ENCODE measurements around the gene SLC2A5. TPM values are rescaled to one million over a fixed set of nuclear protein-coding genes. Genes with fewer than 3 reads are reported as not detected.
A peak's percentile ranks its signal among the peaks of the same experiment; 100 is the strongest.

SLC2A5 gene
- polyA plus RNA-seq, 2 donors = 3.5 to 3.6 TPM

GRCh38 chr1:9093581-9093980, 24.1 kb upstream of the SLC2A5 start:
- H3K4me3 ChIP-seq (ENCODE audit: low read depth in 1 of 2, low read length in 2 of 2) = no peak overlapping the region
- no peaks in the 10 kb centered on the region for H3K36me3 ChIP-seq (ENCODE audit: control insufficient read depth in 2 of 2, insufficient read depth in 2 of 2, low read length in 1 of 2)
- H3K4me1 ChIP-seq (ENCODE audit: control insufficient read depth in 2 of 2, insufficient read depth in 2 of 2, low read length in 1 of 2) = no peaks in the 10 kb centered on the region
- no peaks in the 10 kb centered on the region for H3K9me3 ChIP-seq (ENCODE audit: control insufficient read depth in 2 of 2, insufficient read depth in 1 of 2, low read depth in 1 of 2, low read length in 1 of 2)
- WGBS, 2 donors = 35 to 57% methylated on average over 6 of the region's 6 CpGs
- no peaks in the 10 kb centered on the region for H3K27me3 ChIP-seq (ENCODE audit: control insufficient read depth in 1 of 2, insufficient read depth in 2 of 2, low read length in 2 of 2)
- H3K27ac ChIP-seq (ENCODE audit: low read depth in 2 of 2, low read length in 1 of 2) = peak overlapping the region in 1 of 2 donors; percentile 4

DNA sequence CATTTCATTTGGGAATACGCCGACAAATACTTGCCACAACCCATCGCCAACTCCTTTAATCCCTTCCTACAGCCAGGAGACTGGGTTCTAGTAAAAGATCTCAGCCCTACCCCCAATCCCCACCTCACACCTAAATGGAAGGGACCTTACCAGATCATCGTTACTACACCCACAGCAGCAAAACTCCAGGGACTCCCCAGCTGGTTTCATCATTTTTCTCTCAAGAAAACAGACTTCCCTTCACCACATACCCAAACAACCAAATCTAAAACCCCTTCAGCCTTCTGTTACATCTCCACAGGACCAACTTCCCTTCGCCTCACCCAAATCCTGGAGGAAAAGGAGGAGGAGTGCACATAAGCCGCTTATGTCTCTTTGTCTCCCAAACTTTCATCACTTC, 23.7 kb upstream of the SLC2A5 start:
- no peak overlapping the region for H3K4me3 ChIP-seq (ENCODE audit: low read depth in 1 of 2, low read length in 2 of 2)
- no peaks in the 10 kb centered on the region for H3K4me1 ChIP-seq (ENCODE audit: control insufficient read depth in 2 of 2, insufficient read depth in 2 of 2, low read length in 1 of 2)
- H3K27ac ChIP-seq (ENCODE audit: low read depth in 2 of 2, low read length in 1 of 2) = no peak overlapping the region
- WGBS, 2 donors = 75 to 92% methylated on average over 6 of the region's 6 CpGs
- no peaks in the 10 kb centered on the region for H3K27me3 ChIP-seq (ENCODE audit: control insufficient read depth in 1 of 2, insufficient read depth in 2 of 2, low read length in 2 of 2)
- no peaks in the 10 kb centered on the region for H3K9me3 ChIP-seq (ENCODE audit: control insufficient read depth in 2 of 2, insufficient read depth in 1 of 2, low read depth in 1 of 2, low read length in 1 of 2)
- H3K36me3 ChIP-seq (ENCODE audit: control insufficient read depth in 2 of 2, insufficient read depth in 2 of 2, low read length in 1 of 2) = no peaks in the 10 kb centered on the region

DNA sequence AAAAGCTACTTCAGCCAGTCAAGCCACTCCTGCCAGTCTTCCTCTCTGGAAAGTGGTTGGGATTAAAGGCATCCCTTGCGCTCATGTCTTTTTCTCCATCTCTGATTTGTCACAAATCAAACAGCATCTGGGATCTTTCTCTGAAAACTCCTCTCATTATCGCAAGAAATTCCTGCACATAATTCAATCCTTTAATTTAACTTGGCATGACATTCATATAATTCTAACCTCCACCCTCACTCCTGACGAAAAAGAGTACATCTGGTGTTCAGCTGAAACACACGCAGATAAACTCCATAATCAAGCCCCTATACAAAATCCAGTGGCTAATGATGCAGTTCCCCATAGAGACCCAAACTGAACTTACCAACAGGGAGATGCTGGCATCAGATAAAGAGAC, 19.4 kb upstream of the SLC2A5 start:
- no peaks in the 10 kb centered on the region for H3K27me3 ChIP-seq (ENCODE audit: control insufficient read depth in 1 of 2, insufficient read depth in 2 of 2, low read length in 2 of 2)

DNA sequence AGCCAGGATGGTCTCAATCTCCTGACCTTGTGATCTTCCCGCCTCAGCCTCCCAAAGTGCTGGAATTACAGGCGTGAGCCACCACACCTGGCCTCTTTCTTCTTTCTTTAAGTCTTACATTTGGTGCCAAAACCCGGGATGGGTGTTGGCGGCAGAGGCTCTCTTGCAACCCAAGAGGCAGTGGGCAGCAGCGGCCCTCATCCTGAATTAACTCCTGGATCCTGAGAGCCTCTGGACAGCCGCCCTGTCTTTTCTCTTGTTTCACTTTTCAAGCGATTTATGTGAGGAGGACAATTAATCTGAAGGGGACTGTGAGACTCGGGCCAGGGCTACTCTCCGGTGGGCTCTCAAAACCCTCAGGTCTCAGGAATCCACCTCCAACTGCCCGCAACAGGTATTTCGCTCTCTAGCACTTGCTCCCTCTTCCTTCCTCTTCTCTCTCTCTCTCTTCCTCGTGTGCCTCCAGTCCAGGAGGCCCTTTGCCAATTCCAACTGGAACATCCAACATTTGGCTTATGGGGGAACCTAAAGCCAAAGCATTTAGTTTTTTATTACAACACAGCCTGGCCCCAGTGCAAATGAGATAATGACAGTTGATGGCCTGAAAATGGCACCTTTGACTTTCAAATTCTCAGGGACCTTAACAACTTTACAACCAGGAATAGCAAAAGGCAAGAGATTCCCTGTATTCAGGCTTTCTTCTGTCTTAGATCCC, 18.1 kb upstream of the SLC2A5 start:
- Histone ChIP-seq H3K27ac (ENCODE audit: low read depth in 2 of 2, low read length in 1 of 2) (no peak overlapping the region), H3K36me3 (ENCODE audit: control insufficient read depth in 2 of 2, insufficient read depth in 2 of 2, low read length in 1 of 2) (no peaks in the 10 kb centered on the region), H3K4me1 (ENCODE audit: control insufficient read depth in 2 of 2, insufficient read depth in 2 of 2, low read length in 1 of 2) (peaks cover 0 to 3% of the 10 kb centered on the region in 2 donors), H3K4me3 (ENCODE audit: low read depth in 1 of 2, low read length in 2 of 2) (no peak overlapping the region), H3K27me3 (ENCODE audit: control insufficient read depth in 1 of 2, insufficient read depth in 2 of 2, low read length in 2 of 2) (no peaks in the 10 kb centered on the region), H3K9me3 (ENCODE audit: control insufficient read depth in 2 of 2, insufficient read depth in 1 of 2, low read depth in 1 of 2, low read length in 1 of 2) (no peaks in the 10 kb centered on the region)
- WGBS, 2 donors = 76 to 85% methylated on average over 12 of the region's 12 CpGs

More for the DNA sequence above, 19.4 kb upstream of the SLC2A5 start:
- H3K36me3 ChIP-seq (ENCODE audit: control insufficient read depth in 2 of 2, insufficient read depth in 2 of 2, low read length in 1 of 2) = no peaks in the 10 kb centered on the region
- no peaks in the 10 kb centered on the region for H3K9me3 ChIP-seq (ENCODE audit: control insufficient read depth in 2 of 2, insufficient read depth in 1 of 2, low read depth in 1 of 2, low read length in 1 of 2)
- H3K27ac ChIP-seq (ENCODE audit: low read depth in 2 of 2, low read length in 1 of 2) = no peak overlapping the region
- 71 to 73% methylated on average over 4 of the region's 4 CpGs for WGBS, 2 donors
- H3K4me3 ChIP-seq (ENCODE audit: low read depth in 1 of 2, low read length in 2 of 2) = no peak overlapping the region
- peaks cover 0 to 3% of the 10 kb centered on the region in 2 donors for H3K4me1 ChIP-seq (ENCODE audit: control insufficient read depth in 2 of 2, insufficient read depth in 2 of 2, low read length in 1 of 2)

DNA sequence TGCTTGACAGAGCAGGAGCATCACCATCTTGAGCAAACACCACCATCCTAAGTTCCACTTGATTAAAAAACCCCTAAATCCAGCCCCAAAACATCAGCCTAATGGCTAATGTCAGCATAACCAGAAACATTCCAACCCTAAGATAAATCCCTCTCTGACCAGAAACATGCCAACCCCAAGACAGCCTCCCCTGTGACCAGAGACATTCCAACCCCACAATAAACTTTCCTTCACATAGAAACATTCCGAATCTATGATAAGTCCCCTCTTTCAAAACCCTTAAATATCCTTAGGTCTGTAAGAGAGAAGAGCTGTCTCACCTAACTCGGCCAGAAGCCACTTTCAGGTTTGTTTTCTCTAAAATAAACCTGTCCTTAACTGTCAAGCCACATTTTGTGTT, 17.4 kb upstream of the SLC2A5 start:
- H3K27me3 ChIP-seq (ENCODE audit: control insufficient read depth in 1 of 2, insufficient read depth in 2 of 2, low read length in 2 of 2) = no peaks in the 10 kb centered on the region
- WGBS, 2 donors = 51 to 88% methylated on average over 2 of the region's 2 CpGs
- H3K9me3 ChIP-seq (ENCODE audit: control insufficient read depth in 2 of 2, insufficient read depth in 1 of 2, low read depth in 1 of 2, low read length in 1 of 2) = no peaks in the 10 kb centered on the region
- peak overlapping the region in 1 of 2 donors; percentile 20 for H3K27ac ChIP-seq (ENCODE audit: low read depth in 2 of 2, low read length in 1 of 2)
- no peak overlapping the region for H3K4me3 ChIP-seq (ENCODE audit: low read depth in 1 of 2, low read length in 2 of 2)
- peaks cover 0 to 5% of the 10 kb centered on the region in 2 donors for H3K4me1 ChIP-seq (ENCODE audit: control insufficient read depth in 2 of 2, insufficient read depth in 2 of 2, low read length in 1 of 2)
- no peaks in the 10 kb centered on the region for H3K36me3 ChIP-seq (ENCODE audit: control insufficient read depth in 2 of 2, insufficient read depth in 2 of 2, low read length in 1 of 2)

- H3K27me3 ChIP-seq (ENCODE audit: control insufficient read depth in 1 of 2, insufficient read depth in 2 of 2, low read length in 2 of 2) = no peaks in the 10 kb centered on the region
- H3K9me3 ChIP-seq (ENCODE audit: control insufficient read depth in 2 of 2, insufficient read depth in 1 of 2, low read depth in 1 of 2, low read length in 1 of 2) = no peaks in the 10 kb centered on the region
- 26 to 38% methylated on average over 5 of the region's 5 CpGs for WGBS, 2 donors
- no peaks in the 10 kb centered on the region for H3K36me3 ChIP-seq (ENCODE audit: control insufficient read depth in 2 of 2, insufficient read depth in 2 of 2, low read length in 1 of 2)
- peaks cover 0 to 5% of the 10 kb centered on the region in 2 donors for H3K4me1 ChIP-seq (ENCODE audit: control insufficient read depth in 2 of 2, insufficient read depth in 2 of 2, low read length in 1 of 2)
- H3K27ac ChIP-seq (ENCODE audit: low read depth in 2 of 2, low read length in 1 of 2) = peak overlapping the region; percentile 54 to 83
- H3K4me3 ChIP-seq (ENCODE audit: low read depth in 1 of 2, low read length in 2 of 2) = no peak overlapping the region
Measured at GRCh38 chr1:9086045-9086444, 16.6 kb upstream of the SLC2A5 start.

- 44 to 62% methylated on average over 7 of the region's 7 CpGs for WGBS, 2 donors
- H3K4me1 ChIP-seq (ENCODE audit: control insufficient read depth in 2 of 2, insufficient read depth in 2 of 2, low read length in 1 of 2) = peaks cover 0 to 5% of the 10 kb centered on the region in 2 donors
Measured at GRCh38 chr1:9085306-9085940, 16.0 kb upstream of the SLC2A5 start.

GRCh38 chr1:9084906-9085305, 15.5 kb upstream of the SLC2A5 start:
- WGBS, 2 donors = 37 to 61% methylated on average over 8 of the region's 8 CpGs
- Histone ChIP-seq H3K4me3 (ENCODE audit: low read depth in 1 of 2, low read length in 2 of 2) (no peak overlapping the region), H3K4me1 (ENCODE audit: control insufficient read depth in 2 of 2, insufficient read depth in 2 of 2, low read length in 1 of 2) (peaks cover 0 to 6% of the 10 kb centered on the region in 2 donors), H3K9me3 (ENCODE audit: control insufficient read depth in 2 of 2, insufficient read depth in 1 of 2, low read depth in 1 of 2, low read length in 1 of 2) (no peaks in the 10 kb centered on the region), H3K27me3 (ENCODE audit: control insufficient read depth in 1 of 2, insufficient read depth in 2 of 2, low read length in 2 of 2) (no peaks in the 10 kb centered on the region), H3K36me3 (ENCODE audit: control insufficient read depth in 2 of 2, insufficient read depth in 2 of 2, low read length in 1 of 2) (no peaks in the 10 kb centered on the region), H3K27ac (ENCODE audit: low read depth in 2 of 2, low read length in 1 of 2) (peak overlapping the region; percentile 54 to 84)

More at GRCh38 chr1:9085306-9085940, 16.0 kb upstream of the SLC2A5 start:
- Histone ChIP-seq H3K4me3 (ENCODE audit: low read depth in 1 of 2, low read length in 2 of 2) (no peak overlapping the region), H3K9me3 (ENCODE audit: control insufficient read depth in 2 of 2, insufficient read depth in 1 of 2, low read depth in 1 of 2, low read length in 1 of 2) (no peaks in the 10 kb centered on the region), H3K36me3 (ENCODE audit: control insufficient read depth in 2 of 2, insufficient read depth in 2 of 2, low read length in 1 of 2) (no peaks in the 10 kb centered on the region), H3K27me3 (ENCODE audit: control insufficient read depth in 1 of 2, insufficient read depth in 2 of 2, low read length in 2 of 2) (no peaks in the 10 kb centered on the region), H3K27ac (ENCODE audit: low read depth in 2 of 2, low read length in 1 of 2) (peak overlapping the region; percentile 54 to 84)

DNA sequence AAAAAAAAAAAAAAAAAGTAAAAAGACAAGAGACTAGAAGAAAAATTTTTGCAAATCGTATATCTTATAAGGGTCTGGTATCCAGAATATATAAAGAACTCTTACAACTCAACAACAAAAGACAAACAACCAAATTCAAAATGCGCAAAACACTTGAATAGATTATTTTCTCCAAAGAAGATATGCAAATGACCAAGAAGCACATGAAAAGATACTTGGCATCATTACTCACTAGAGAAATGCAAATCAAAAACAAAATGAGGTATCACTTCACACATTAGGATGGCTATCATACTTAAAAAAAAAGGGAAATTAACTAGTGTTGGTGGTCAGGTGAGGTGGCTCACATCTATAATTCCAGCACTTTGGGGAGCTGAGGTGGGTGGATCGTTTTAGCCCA, 12.0 kb upstream of the SLC2A5 start:
- Histone ChIP-seq H3K4me3 (ENCODE audit: low read depth in 1 of 2, low read length in 2 of 2) (no peak overlapping the region), H3K36me3 (ENCODE audit: control insufficient read depth in 2 of 2, insufficient read depth in 2 of 2, low read length in 1 of 2) (no peaks in the 10 kb centered on the region), H3K27ac (ENCODE audit: low read depth in 2 of 2, low read length in 1 of 2) (peak overlapping the region in 1 of 2 donors; percentile 54), H3K27me3 (ENCODE audit: control insufficient read depth in 1 of 2, insufficient read depth in 2 of 2, low read length in 2 of 2) (no peaks in the 10 kb centered on the region), H3K9me3 (ENCODE audit: control insufficient read depth in 2 of 2, insufficient read depth in 1 of 2, low read depth in 1 of 2, low read length in 1 of 2) (no peaks in the 10 kb centered on the region), H3K4me1 (ENCODE audit: control insufficient read depth in 2 of 2, insufficient read depth in 2 of 2, low read length in 1 of 2) (peaks cover 0 to 9% of the 10 kb centered on the region in 2 donors)
- 84 to 87% methylated on average over 3 of the region's 3 CpGs for WGBS, 2 donors
